LNCAP (cell line): ENCODE data around the gene SORCS2.

ENCODE experiments used
- TF ChIP-seq, protein P1 (sequence below): fragments of 450-650 bp; IDR thresholded peaks from 2 replicates; pipeline ENCODE4 v1.5.1; 2017; ENCODE audit warnings: mild to moderate bottlenecking

The SORCS2 gene

DNA sequence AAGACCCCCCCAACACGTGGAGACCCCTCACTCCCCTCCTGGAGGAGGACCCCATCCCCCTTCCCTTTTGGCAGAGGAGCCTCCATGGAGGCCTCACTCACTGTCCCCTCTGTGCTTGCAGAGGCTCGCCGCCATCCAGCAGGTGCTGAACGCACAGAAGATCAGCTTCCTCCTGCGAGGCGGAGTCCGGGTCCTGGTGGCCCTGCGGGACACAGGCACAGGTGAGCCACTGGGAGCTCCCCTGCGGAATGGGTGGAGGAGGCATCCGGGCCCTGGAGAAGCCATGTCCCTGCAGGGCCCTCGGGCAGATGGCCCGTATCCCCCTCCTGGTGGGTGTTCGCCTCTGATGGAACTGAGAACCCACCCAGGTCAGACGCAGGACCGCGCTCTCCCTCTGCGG is 540.9 kb downstream of the SORCS2 start:
- TF ChIP-seq, protein P1, sequence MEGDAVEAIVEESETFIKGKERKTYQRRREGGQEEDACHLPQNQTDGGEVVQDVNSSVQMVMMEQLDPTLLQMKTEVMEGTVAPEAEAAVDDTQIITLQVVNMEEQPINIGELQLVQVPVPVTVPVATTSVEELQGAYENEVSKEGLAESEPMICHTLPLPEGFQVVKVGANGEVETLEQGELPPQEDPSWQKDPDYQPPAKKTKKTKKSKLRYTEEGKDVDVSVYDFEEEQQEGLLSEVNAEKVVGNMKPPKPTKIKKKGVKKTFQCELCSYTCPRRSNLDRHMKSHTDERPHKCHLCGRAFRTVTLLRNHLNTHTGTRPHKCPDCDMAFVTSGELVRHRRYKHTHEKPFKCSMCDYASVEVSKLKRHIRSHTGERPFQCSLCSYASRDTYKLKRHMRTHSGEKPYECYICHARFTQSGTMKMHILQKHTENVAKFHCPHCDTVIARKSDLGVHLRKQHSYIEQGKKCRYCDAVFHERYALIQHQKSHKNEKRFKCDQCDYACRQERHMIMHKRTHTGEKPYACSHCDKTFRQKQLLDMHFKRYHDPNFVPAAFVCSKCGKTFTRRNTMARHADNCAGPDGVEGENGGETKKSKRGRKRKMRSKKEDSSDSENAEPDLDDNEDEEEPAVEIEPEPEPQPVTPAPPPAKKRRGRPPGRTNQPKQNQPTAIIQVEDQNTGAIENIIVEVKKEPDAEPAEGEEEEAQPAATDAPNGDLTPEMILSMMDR, result no peak

DNA sequence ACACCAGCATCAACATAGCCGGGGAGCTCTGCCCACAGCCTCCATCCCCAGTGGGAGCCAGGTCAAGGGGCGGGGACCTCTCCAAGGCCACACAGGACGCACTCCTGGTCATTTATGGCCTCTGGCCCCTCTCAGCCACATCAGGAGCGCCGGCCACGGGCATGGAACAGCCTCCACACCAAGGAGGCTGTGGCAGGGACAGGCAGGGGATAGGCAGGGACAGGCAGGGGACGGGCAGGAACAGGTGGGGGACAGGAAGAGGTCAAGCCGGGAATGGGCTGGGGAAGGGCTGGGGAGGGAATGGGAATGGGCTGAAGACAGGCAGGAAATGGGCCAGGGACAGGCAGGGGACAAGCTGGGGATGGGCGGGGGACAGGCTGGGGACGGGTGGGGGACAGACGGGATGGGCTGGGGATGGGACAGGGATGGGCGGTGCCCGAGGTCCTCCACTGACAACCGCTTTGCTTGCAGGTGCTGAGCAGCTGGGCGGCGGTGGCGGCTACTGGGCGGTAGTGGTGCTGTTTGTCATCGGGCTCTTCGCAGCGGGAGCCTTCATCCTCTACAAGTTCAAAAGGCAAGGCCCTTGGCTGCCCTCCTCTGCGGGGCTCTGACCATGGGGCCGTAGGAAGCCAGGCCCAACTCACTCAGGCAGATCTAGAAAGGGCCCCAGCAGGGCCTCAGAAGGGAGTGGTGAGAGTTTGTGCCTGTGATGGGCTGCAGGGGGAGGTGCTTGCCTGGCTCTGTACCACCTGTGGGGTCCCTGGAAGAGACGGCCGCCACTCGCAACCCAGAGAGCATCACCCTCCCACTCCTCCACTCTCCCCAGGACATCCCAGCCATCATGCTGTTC is 541.7 kb downstream of the SORCS2 start:
- TF ChIP-seq, protein P1, result no peak

DNA sequence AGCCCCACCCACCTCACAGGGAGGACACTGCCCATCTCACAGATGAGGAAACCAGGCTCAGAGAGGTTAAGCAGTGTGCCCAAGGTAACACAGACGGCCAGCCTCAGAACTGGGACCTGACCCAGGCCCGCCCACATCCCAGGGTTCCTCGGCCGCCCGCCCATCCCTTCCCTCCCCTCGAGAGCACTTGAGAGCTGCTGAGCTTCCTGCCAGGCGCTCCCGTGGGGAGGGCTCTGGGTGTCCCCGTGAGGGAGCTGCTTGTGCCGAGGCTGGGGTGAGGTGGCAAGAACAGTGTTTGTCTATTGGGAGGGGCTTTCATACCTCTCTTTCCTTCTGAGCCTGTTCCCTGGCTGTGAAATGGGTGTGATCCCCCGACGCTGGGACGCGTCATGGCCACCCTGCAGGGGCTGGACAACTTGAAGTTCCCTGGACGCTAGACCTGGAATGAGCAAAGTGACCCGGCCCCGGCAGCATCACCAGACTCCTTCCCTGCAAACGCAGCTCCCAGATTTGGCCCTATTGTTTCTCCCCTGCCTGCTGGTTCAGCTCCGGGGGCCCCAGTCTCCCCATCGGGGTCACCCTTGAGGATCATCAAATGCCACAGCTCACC is 542.4 kb downstream of the SORCS2 start:
- TF ChIP-seq, protein P1, result no peak

DNA sequence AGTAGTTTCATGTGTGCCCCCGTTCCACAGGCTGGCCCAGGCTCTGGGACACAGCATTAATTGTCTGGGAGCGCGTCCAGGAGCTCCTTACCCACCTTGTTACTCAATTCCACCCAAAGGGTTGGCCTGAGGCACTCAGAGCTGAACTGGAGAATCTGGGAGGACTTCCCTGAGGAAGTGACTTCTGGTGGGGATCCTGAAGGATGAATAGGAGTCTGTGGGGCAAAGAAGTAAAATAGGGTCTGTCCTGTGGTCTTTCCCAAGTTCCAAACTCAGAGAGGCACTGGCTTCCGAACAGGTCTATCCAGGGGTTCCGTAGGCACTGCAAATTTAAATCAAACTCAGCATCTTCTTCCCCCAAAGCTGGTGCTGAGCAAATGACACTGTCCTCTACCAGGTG is 543.1 kb downstream of the SORCS2 start:
- TF ChIP-seq, protein P1, result no peak

DNA sequence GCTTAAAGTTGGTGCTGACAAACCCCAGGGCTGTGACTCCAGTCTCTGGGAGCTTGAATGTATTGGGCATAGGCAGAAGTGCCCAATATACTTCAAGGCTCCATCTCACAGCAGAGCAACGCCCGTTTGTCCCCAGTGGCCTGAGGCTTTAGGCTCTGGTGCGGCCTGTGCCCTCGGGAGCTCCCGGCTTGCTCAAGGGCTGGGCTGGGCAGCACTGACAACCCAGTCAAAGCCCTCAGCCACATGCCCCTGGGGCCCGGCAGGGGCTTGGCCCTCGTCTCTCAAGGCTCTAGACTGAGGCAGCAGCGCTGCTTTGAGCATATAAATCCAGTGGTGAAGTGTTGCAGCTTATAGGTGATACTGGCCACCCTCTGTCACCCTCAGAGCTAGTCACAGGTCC is 543.6 kb downstream of the SORCS2 start:
- TF ChIP-seq, protein P1, result no peak

DNA sequence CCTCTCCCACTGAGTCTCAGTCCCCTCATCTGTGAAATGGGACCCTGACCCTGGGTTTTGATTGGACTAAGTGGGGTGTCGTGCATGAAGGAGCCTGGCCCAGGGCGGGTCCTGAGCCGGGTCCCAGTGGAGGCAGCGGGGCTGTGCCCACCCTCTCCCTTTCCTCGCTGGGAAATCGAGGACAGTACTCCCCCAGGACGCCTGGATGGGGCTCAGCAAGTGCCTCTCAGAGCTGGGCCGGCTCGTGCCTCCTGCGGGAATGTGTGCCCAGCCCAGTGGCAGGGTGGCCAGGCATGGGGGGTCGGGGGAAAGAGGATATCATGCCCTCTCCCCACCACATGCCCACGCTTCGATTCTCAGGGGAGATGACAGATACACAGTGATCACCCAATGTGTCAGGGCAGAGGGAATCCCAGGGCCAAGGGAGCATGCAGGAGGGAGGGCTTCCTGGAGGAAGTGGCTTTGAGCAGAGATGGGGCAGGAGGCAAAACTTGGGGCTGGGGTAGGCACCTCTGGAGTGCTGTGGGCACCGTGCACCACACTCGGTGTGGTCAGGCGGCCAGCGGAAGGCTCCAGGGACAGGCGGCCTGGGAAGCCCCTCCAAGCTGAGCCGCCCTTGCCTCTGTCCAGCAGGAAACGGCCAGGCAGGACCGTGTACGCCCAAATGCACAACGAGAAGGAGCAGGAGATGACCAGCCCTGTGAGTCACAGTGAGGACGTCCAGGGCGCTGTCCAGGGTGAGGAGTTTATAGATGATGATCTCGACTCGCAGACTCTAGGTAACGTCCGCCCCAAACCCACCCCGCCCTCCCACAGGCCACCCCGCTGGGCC is 544.3 kb downstream of the SORCS2 start:
- TF ChIP-seq, protein P1, result no peak

DNA sequence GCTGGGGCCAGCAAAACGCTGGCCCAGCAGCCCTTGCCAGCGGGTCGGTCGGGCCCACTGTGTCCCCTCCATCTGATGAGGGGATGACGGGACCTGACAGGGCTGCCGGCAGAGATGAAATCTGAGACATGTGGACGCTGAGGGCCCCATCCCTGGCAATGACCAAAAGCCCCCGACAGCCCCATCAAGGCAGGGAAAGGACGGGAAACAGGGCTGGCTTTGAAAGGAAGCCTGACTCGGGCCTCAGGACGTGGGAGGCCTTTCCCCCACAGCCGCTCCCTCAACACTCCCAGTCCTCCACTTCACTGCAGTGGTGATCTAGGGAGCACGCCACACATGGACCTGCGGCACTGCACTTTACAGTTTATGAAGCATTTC is 544.9 kb downstream of the SORCS2 start:
- TF ChIP-seq, protein P1, result no peak
